Cardiac fibroblast (primary cell): ENCODE measurements around the gene CAPN13.

Experiments
- DNase-seq, 2 donors: peaks; one replicate each; pipeline versions ENCODE4 v3.0.0 to v3.0.0-alpha.2; 2010; ENCODE audit warnings: low read depth in 2 of 2
- H3K4me3 ChIP-seq, 2 donors: replicated peaks in 1 of 2; 1 replicate in 1 of 2; 2 replicates in 1 of 2; pipeline ENCODE4 v1.5.1; 2011; ENCODE audit warnings: low read depth in 2 of 2, low read length in 2 of 2, mild to moderate bottlenecking in 2 of 2, moderate library complexity in 1 of 2
- CTCF ChIP-seq: IDR thresholded peaks from one replicate; pipeline ENCODE4 v1.5.1; 2011; ENCODE audit warnings: low read depth, mild to moderate bottlenecking, low read length, inconsistent platforms

The CAPN13 gene

DNA sequence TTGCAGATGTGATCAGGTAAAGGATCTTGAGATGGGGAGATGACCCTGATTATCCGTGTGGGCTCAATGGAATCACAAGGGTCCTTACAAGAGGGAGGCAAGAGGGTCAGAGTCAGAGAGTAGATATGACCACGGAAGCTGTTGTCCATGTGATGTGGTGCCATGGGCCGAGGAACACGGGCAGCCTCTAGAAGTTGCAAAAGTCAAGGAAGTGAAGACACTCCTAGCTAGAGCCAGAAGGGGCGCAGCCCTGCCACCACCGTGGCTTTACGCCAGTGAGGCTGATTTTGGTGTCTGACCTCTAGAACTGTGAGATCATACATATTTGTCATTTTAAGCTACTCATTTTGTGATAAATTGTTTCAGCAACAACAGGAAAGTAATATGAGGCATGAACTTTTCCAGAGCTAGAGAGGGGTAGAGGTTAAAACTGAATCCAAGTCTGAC, 114.4 kb downstream of the CAPN13 start:
- no peak overlapping the region for H3K4me3 ChIP-seq
- TF ChIP-seq CTCF: no peak
- no peak for DNase-seq

DNA sequence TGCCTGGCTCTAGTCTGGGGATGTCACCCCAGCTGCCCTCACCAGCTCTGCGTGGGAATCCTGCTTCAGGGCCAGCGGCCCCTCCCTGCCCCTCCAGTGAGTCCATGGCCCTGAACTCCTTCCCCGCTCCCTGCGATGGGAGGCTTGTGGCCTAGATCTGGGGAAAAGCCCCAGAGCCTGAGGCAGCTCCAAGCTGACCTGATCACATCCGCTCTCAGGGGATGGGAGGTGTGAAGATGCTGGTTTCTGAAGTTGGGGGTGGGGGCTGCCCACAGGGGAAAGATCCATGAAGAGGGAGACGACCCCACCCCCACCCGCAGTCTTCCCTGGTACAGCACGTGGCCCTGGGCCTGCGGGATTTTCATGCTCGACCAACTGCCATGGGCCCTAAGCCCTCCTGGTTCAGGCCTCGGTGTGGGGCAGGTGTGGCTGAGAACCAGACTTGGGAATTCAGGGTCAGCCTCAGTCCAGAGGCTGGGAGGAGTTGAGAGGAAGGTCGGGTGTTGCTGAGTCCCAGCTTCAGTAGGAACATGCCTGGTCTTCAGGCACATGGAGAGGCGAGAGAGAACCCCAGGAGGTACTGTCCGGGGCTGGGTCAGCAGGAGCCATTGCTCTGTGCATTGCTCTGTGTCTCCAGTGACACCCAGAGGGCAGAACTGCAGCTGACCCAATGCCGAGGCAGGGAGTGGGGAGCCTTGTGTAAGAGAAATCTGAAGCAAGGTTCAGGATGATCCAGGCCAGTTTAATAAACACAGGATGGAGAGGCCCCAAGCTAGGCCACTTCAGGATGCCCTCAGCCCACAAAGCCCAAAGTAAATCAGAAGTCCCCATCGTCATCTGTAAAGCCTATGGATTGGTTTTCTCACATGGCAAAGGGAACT, 115.1 kb downstream of the CAPN13 start:
- DNase-seq: peak; percentile 23 to 31
- no peak overlapping the region for H3K4me3 ChIP-seq
- TF ChIP-seq CTCF: peak; percentile 29

DNA sequence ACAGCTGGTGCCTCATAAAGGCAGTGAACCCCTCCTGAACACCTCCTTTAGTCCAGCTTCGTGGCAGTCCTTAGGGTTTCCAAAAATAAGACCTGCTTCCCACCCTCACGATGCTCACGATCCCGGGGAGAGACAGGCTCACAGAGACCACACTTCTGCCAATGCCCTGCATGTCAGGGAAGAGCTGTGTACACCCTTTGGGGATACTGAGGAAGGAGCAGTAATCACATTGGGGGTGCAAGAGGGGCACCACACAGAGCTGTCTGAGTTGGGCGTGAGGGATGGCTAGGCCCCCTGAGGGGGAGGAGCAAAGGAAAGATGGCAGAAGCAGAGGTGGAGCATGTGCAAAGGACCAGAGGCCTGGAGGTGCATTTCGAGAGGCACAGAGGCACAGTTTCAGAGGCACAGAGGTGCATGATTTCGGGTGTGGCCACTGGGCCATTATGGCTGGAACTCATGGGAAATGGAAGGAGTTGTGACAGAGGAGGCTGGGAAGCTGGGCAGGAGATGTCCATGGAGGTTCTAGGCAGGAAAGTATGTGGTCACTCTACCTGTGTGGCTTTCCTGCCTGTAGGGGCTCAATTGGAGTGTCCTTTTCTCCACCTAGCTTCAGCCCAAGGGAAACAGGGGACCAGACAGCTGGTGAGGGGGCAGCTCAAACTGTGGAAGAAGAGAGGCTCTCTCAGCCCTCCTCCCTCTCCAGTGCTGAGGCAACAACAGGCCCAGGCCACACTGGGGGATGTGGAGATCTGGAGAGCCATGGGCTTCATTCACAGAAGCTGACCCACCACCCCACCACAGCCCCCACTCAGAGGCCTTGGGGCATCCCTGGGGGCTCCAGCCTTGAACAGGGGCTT, 115.9 kb downstream of the CAPN13 start:
- TF ChIP-seq CTCF: no peak
- DNase-seq: no peak
- H3K4me3 ChIP-seq: no peak overlapping the region

DNA sequence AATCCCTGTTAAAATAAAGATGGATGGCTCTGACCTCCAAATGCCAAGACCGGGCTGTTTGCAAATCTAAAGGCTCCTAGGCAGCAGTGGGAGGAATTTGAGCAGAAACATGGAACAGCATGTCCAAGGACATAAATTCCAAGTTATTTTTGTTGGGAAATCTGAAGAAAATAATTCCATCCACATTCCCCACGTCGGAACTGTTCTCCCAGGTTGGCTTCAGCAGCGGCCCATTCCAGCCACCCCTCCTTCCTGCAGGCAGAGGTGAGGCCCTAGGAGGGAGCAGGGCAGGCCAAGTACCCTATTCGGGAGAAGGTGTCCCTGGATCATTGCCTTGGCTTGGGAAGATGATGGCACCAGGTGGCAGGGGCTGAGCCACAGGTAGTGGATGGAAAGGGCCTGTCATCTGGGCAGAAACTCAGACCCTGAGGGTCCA, 117.1 kb downstream of the CAPN13 start:
- no peak for TF ChIP-seq CTCF
- no peak for DNase-seq
- H3K4me3 ChIP-seq: no peak overlapping the region

DNA sequence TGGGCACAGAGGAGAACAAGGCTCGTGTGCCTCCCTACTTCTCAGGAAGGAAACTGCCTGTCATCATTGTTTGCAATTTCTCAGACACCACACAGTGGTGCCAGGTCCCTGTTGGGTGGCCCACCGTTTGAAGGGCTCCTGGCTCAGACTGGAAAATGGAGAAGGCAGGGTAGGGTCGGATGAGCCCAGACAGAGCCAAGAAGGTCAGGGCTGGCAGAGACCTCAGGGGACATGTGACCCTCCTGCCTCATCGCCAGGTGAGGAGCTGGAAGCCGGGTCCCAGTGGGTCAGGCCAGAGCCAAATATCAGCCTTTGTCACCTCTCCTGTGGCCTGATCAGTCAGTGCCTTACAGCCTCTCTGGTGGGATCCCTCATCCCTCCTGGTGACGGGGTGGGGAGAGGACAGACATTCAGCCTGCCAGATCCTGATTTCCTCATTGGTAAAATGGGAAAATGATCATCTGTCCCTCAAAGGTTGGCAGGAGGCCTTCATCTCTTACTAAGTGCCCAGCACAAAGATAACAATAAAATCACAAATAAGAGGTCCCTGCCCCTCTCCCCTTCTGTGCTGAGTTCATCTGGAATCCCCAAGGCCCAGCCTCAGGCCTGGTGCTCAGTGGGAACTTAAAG, 117.6 kb downstream of the CAPN13 start:
- no peak for TF ChIP-seq CTCF
- DNase-seq: no peak
- H3K4me3 ChIP-seq: no peak overlapping the region

- H3K4me3 ChIP-seq: no peak overlapping the region
- no peak for TF ChIP-seq CTCF
- no peak for DNase-seq
Observed at GRCh38 chr2:30688956-30689401, 118.3 kb downstream of the CAPN13 start.
